Frontal cortex (tissue), 4 donors: ENCODE results near the gene TRPM5. TPM values are rescaled to one million over a fixed set of nuclear protein-coding genes. Genes with fewer than 3 reads are reported as not detected.

Source experiments
- DNase-seq, 2 donors: peaks; one replicate each; pipeline ENCODE4 v3.0.0; 2012; ENCODE audit warnings: low spot score in 2 of 2
- FAIRE-seq: peaks from 2 replicates; lab custom pipeline; 2012; peaks lifted over from hg19 to GRCh38; lab: Jason Lieb, UNC
- total RNA-seq: library from RNA; depleted of rRNA; stranded (reverse); fragments of >200 nt; gene quantifications from one replicate; pipeline ENCODE4 v1.2.3, GENCODE V29; 2014
- donor health status: control.
- donor health status: control.
- donor health status: control.

Gene TRPM5
- total RNA-seq, 1 donor from 2014 or later, result not detected

DNA sequence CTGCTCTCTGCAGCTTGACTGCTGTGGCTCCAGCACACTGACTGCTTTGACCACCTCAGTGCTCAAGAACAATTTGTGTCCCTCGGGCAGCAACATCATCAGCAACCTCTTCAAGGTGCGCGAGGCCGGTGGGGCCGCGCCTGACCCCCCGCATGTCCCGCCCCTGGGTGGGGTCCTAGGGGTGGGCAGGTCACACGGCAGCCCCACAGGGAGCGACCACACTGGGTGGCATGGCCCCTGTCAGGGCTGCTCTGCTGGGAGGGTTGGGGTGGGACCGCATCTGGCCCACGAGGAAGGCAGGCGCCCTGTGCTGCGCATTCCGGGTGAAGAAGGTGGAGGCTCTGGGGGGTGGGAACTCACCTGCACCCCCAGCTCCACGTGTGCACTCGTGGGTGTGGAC, 48.5 kb downstream of the TRPM5 start:
- DNase-seq (no peak), FAIRE-seq (no peak)

DNA sequence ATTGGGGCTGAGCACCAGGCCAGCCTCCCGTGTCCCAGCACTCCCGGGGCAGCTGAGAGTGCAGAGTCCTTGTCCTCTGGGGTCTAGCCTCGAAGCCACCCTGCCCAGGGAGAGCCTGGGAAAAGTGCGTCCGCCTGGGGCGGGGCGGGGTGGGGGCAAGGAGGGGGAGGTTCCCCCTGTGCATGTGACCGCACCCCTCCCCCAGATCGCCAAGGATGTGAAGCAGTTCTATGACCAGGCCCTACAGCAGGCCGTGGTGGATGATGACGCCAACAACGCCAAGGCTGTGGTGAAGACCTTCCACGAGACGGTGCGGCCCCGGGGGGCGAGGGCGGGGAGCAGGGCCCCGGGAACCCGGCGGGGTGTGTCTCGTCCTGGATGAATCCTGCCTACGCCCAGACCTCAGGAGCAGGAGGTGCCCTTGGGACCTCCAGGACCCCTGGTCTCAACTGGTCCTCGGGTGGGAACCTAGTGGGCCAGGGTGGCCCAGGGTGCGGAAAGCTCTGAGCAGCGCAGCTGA, 49.0 kb downstream of the TRPM5 start:
- no peak for DNase-seq
- FAIRE-seq, result no peak

DNA sequence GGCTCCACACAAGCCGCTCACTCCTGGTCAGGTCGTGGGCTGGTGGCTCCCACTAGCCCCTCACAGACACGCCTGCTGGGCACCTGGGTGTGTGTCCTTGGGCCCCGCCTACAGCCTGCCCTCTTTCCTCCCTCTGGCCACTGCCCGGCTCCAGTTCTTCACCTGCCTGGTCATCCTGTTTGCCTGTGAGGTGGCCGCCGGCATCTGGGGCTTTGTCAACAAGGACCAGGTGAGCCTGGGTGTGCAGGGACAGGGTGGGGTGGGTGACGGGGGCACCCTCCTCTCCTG, 49.6 kb downstream of the TRPM5 start:
- no peak for DNase-seq
- no peak for FAIRE-seq

Other genes with a start within 250 kb of the TRPM5 start
- gene ASCL2, start 173.9 kb downstream of the TRPM5 start, total RNA-seq, result 0.82 TPM
- gene C11orf21, start 142.6 kb downstream of the TRPM5 start, total RNA-seq, result under 0.01 TPM
- 0.41 TPM for gene TSPAN32, start 142.5 kb downstream of the TRPM5 start, total RNA-seq
- 67.7 TPM for gene CD81, start 67.2 kb downstream of the TRPM5 start, total RNA-seq
- gene TSSC4, start 43.8 kb downstream of the TRPM5 start, total RNA-seq, result 31.8 TPM
- under 0.01 TPM for gene KCNQ1, start 494 bp upstream of the TRPM5 start, total RNA-seq